Hepatocyte (in vitro differentiated cells): ENCODE measurements around the gene RICTOR. TPM values are rescaled to one million over a fixed set of nuclear protein-coding genes. Genes with fewer than 3 reads are reported as not detected.

Experiments used
- DNase-seq: peaks from one replicate; pipeline ENCODE4 v3.0.0-alpha.2; 2016; ENCODE audit warnings: low spot score
- H2AFZ ChIP-seq: fragments of 200-600 bp; sonication (generic); 2 replicates; pipeline ENCODE4 v1.6.0; 2016; ENCODE audit warnings: antibody characterized with exemption, mild to moderate bottlenecking
- H3K27ac ChIP-seq: fragments of 200-600 bp; sonication (generic); 2 replicates; pipeline ENCODE4 v1.5.1; 2016; ENCODE audit warnings: mild to moderate bottlenecking
- H3K27me3 ChIP-seq: fragments of 200-600 bp; sonication (generic); 2 replicates; pipeline ENCODE4 v1.6.1; 2016
- H3K36me3 ChIP-seq: fragments of 200-600 bp; sonication (generic); replicated peaks from 2 replicates; pipeline ENCODE4 v1.5.1; 2016; ENCODE audit warnings: low read depth; ENCODE audit not compliant: insufficient read depth
- H3K4me1 ChIP-seq: fragments of 200-600 bp; sonication (generic); 2 replicates; pipeline ENCODE4 v1.5.1; 2016; ENCODE audit warnings: mild to moderate bottlenecking, moderate library complexity; ENCODE audit not compliant: insufficient read depth
- H3K4me2 ChIP-seq: fragments of 200-600 bp; sonication (generic); 2 replicates; pipeline ENCODE4 v1.6.0; 2016
- H3K4me3 ChIP-seq: fragments of 200-600 bp; sonication (generic); 2 replicates; pipeline ENCODE4 v1.5.1; 2016; ENCODE audit warnings: mild to moderate bottlenecking
- H3K79me2 ChIP-seq: fragments of 200-600 bp; sonication (generic); 2 replicates; pipeline ENCODE4 v1.6.0; 2017; ENCODE audit warnings: mild to moderate bottlenecking
- H3K9me2 ChIP-seq: fragments of 200-600 bp; sonication (generic); replicated peaks from 2 replicates; pipeline ENCODE4 v1.6.0; 2017; ENCODE audit warnings: mild to moderate bottlenecking; ENCODE audit not compliant: insufficient read depth
- H3K9me3 ChIP-seq: fragments of 200-600 bp; sonication (generic); 2 replicates; pipeline ENCODE4 v1.5.1; 2016; ENCODE audit warnings: low read depth, mild to moderate bottlenecking
- H4K20me1 ChIP-seq: fragments of 200-600 bp; sonication (generic); 2 replicates; pipeline ENCODE4 v1.6.0; 2016; ENCODE audit warnings: mild to moderate bottlenecking; ENCODE audit not compliant: insufficient read depth, poor library complexity, severe bottlenecking
- EZH2 ChIP-seq: fragments of 200-600 bp; sonication (generic); IDR thresholded peaks from 2 replicates; pipeline ENCODE4 v1.6.1; 2016; ENCODE audit warnings: antibody characterized with exemption, mild to moderate bottlenecking, borderline replicate concordance
- EZH2phosphoT487 ChIP-seq: fragments of 200-600 bp; sonication (generic); IDR thresholded peaks from one replicate; pipeline ENCODE4 v1.6.1; 2018; ENCODE audit warnings: antibody characterized with exemption, mild to moderate bottlenecking, low read depth, moderate library complexity; ENCODE audit not compliant: unreplicated experiment, severe bottlenecking
- WGBS: methylation state at CpG from one replicate; pipeline ENCODE4 v1.1.6; 2016; ENCODE audit warnings: low lambda C conversion rate; ENCODE audit errors: missing lambda C conversion rate; 5-methylcytosine and 5-hydroxymethylcytosine counted together
- polyA plus RNA-seq: library from polyadenylated mRNA; unstranded; fragments of >200 nt; fragmentation: Nextera tagmentation; extraction: Ambion mirVana; gene quantifications from 2 replicates; pipeline ENCODE4 v1.2.1, GENCODE V29; 2016
- total RNA-seq: library from RNA; depleted of rRNA; stranded (reverse); fragments of >200 nt; gene quantifications from 2 replicates; pipeline ENCODE4 v1.2.3, GENCODE V29; 2014
- TF ChIP-seq, protein P1 (sequence below): fragments of 200-600 bp; sonication (generic); IDR thresholded peaks from 2 replicates; pipeline ENCODE4 v1.5.1; 2016; ENCODE audit warnings: antibody characterized with exemption, mild to moderate bottlenecking; ENCODE audit not compliant: poor library complexity

The RICTOR gene
- total and polyA plus RNA-seq, 2 experiments from 2014 or later = 8.5 to 29.1 TPM

GRCh38 chr5:38985909-38986452 lies 88.2 kb downstream of the RICTOR start:
- TF ChIP-seq EZH2phosphoT487 (no peak), EZH2 (no peak)
- TF ChIP-seq, protein P1, sequence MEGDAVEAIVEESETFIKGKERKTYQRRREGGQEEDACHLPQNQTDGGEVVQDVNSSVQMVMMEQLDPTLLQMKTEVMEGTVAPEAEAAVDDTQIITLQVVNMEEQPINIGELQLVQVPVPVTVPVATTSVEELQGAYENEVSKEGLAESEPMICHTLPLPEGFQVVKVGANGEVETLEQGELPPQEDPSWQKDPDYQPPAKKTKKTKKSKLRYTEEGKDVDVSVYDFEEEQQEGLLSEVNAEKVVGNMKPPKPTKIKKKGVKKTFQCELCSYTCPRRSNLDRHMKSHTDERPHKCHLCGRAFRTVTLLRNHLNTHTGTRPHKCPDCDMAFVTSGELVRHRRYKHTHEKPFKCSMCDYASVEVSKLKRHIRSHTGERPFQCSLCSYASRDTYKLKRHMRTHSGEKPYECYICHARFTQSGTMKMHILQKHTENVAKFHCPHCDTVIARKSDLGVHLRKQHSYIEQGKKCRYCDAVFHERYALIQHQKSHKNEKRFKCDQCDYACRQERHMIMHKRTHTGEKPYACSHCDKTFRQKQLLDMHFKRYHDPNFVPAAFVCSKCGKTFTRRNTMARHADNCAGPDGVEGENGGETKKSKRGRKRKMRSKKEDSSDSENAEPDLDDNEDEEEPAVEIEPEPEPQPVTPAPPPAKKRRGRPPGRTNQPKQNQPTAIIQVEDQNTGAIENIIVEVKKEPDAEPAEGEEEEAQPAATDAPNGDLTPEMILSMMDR = no peak
- Histone ChIP-seq H2AFZ (no peak overlapping the region), H3K79me2 (no peaks in the 10 kb centered on the region), H3K9me2 (no peaks in the 10 kb centered on the region), H3K4me2 (no peak overlapping the region), H3K27me3 (no peaks in the 10 kb centered on the region), H4K20me1 (no peaks in the 10 kb centered on the region), H3K36me3 (no peaks in the 10 kb centered on the region), H3K4me3 (no peak overlapping the region), H3K27ac (no peak overlapping the region), H3K4me1 (no peaks in the 10 kb centered on the region), H3K9me3 (no peaks in the 10 kb centered on the region)
- DNase-seq = no peak
- whole genome bisulfite sequencing = 86% methylated on average over 9 of the region's 9 CpGs

DNA sequence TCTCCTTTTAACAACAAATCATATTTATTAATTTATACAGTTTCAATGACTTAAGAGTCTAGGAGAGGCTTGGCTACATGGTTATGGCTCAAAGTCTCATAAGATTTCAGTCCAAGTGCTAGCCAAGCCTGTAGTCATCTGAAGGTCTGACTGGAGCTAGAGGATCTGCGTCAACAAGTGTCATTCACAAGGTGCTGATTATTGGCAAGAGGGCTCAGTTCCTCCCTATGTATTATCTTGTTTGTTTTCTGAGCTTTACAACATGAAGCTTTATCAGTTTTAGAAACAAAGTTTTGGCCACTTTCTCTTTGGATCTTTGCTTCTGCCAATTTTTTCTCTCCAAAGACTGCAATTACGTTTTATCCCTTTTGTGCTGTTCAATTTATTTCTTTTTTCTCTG lies 94.7 kb downstream of the RICTOR start:
- Histone ChIP-seq H4K20me1 (no peaks in the 10 kb centered on the region), H3K4me1 (no peaks in the 10 kb centered on the region)
- no peak for DNase-seq

DNA sequence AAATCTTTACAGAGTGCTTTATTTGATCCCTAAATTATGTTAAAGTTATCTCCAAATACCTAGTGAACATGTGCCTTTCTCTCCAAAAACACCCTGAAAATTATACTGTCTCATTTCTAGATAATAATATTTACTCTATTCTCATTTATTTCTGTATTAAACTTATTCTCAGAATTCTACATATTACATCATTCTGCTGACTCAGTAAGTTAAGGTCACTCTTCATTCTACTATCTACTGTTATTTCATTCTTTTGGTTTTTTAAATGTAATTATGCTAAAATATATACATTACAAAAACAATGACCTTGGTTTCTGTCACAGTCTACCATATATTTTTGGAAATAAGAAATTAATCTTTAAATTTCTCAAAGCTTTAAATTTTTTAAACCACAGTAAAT lies 96.2 kb downstream of the RICTOR start:
- Histone ChIP-seq H3K79me2 (no peaks in the 10 kb centered on the region), H3K36me3 (no peaks in the 10 kb centered on the region), H3K4me2 (no peak overlapping the region), H3K9me3 (no peaks in the 10 kb centered on the region), H3K9me2 (no peaks in the 10 kb centered on the region), H3K4me3 (no peak overlapping the region), H3K4me1 (no peaks in the 10 kb centered on the region), H3K27ac (no peak overlapping the region), H3K27me3 (no peaks in the 10 kb centered on the region), H2AFZ (no peak overlapping the region), H4K20me1 (no peaks in the 10 kb centered on the region)
- no peak for DNase-seq
- TF ChIP-seq, protein P1 = no peak
- TF ChIP-seq EZH2phosphoT487 (no peak), EZH2 (no peak)

More for the DNA sequence above, 94.7 kb downstream of the RICTOR start:
- H3K9me3 ChIP-seq = no peaks in the 10 kb centered on the region
- H3K36me3 ChIP-seq = no peaks in the 10 kb centered on the region
- H3K4me2 ChIP-seq = no peak overlapping the region
- H3K9me2 ChIP-seq = no peaks in the 10 kb centered on the region
- no peak overlapping the region for H3K4me3 ChIP-seq
- H3K79me2 ChIP-seq = no peaks in the 10 kb centered on the region
- TF ChIP-seq EZH2 = no peak
- TF ChIP-seq EZH2phosphoT487 = no peak
- TF ChIP-seq, protein P1 = no peak
- no peaks in the 10 kb centered on the region for H3K27me3 ChIP-seq
- H2AFZ ChIP-seq = no peak overlapping the region
- H3K27ac ChIP-seq = no peak overlapping the region
- WGBS = 100% methylated on average over 2 of the region's 2 CpGs

GRCh38 chr5:38968665-38969064 lies 105.5 kb downstream of the RICTOR start:
- Histone ChIP-seq H4K20me1 (no peaks in the 10 kb centered on the region), H3K9me3 (no peaks in the 10 kb centered on the region), H3K9me2 (no peaks in the 10 kb centered on the region), H3K79me2 (no peaks in the 10 kb centered on the region), H3K27me3 (no peaks in the 10 kb centered on the region), H3K4me1 (no peaks in the 10 kb centered on the region), H3K4me3 (no peak overlapping the region), H3K36me3 (no peaks in the 10 kb centered on the region), H2AFZ (no peak overlapping the region), H3K27ac (no peak overlapping the region), H3K4me2 (no peak overlapping the region)
- DNase-seq = no peak
- 92% methylated on average over 4 of the region's 5 CpGs for WGBS
- TF ChIP-seq, protein P1 = no peak
- no peak for TF ChIP-seq EZH2
- TF ChIP-seq EZH2phosphoT487 = no peak
